PC-9 (cell line): Measurements from ENCODE around the gene TBCK.

ENCODE experiments used
- EZH2 ChIP-seq: fragments of 200-600 bp; sonication (generic); IDR thresholded peaks from 2 replicates; pipeline ENCODE4 v1.8.0; 2017; ENCODE audit warnings: antibody characterized with exemption, low read depth
- TF ChIP-seq, protein P1 (sequence below): fragments of 200-600 bp; sonication (generic); conservative IDR thresholded peaks from 2 replicates; pipeline ENCODE4 v1.6.1; 2017; ENCODE audit warnings: mixed run types, antibody characterized with exemption, mild to moderate bottlenecking, moderate library complexity

DNA sequence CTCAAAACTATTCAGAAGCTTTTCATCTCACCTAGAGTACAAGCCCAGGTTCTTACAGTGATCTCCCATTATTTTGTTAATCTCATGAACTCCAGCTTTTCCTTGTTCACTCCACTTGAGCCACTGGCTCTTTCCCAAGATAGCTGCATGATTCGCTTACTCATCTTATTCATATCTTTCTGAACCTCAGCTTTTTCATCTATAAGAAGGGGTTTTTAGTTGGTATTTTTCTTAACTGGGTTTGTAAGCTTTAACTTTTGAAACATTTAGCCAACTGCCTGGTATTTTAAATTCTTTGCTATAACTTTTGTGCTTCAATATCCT is 28.6 kb upstream of the TBCK start:
- TF ChIP-seq, protein P1, sequence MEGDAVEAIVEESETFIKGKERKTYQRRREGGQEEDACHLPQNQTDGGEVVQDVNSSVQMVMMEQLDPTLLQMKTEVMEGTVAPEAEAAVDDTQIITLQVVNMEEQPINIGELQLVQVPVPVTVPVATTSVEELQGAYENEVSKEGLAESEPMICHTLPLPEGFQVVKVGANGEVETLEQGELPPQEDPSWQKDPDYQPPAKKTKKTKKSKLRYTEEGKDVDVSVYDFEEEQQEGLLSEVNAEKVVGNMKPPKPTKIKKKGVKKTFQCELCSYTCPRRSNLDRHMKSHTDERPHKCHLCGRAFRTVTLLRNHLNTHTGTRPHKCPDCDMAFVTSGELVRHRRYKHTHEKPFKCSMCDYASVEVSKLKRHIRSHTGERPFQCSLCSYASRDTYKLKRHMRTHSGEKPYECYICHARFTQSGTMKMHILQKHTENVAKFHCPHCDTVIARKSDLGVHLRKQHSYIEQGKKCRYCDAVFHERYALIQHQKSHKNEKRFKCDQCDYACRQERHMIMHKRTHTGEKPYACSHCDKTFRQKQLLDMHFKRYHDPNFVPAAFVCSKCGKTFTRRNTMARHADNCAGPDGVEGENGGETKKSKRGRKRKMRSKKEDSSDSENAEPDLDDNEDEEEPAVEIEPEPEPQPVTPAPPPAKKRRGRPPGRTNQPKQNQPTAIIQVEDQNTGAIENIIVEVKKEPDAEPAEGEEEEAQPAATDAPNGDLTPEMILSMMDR = no peak
- no peak for TF ChIP-seq EZH2
